MM.1S (cell line): Measurements from ENCODE around the gene LRRC10.

ENCODE experiments used
- DNase-seq: peaks from one replicate; pipeline ENCODE4 v3.0.0-alpha.2; 2015
- H2AFZ ChIP-seq: fragments of 300-600 bp; sonication (generic); 2 replicates; pipeline ENCODE4 v1.6.0; 2016; ENCODE audit warnings: antibody characterized with exemption, low read length
- H3F3A ChIP-seq: fragments of 300-600 bp; sonication (generic); 2 replicates; pipeline ENCODE4 v1.6.1; 2016; ENCODE audit warnings: mild to moderate bottlenecking, antibody characterized with exemption, low read length, moderate library complexity, mixed read lengths; ENCODE audit not compliant: insufficient read depth
- H3K27ac ChIP-seq: fragments of 300-600 bp; sonication (generic); 2 replicates; pipeline ENCODE4 v1.5.1; 2016; ENCODE audit warnings: mild to moderate bottlenecking, low read length
- H3K27me3 ChIP-seq: fragments of 300-600 bp; sonication (generic); replicated peaks from 2 replicates; pipeline ENCODE4 v1.6.0; 2016; ENCODE audit warnings: low read length; ENCODE audit not compliant: insufficient read depth
- H3K36me3 ChIP-seq: fragments of 300-600 bp; sonication (generic); replicated peaks from 2 replicates; pipeline ENCODE4 v1.6.1; 2016; ENCODE audit warnings: mild to moderate bottlenecking, low read length, mixed read lengths; ENCODE audit not compliant: insufficient read depth
- H3K4me1 ChIP-seq: fragments of 300-600 bp; sonication (generic); 2 replicates; pipeline ENCODE4 v1.6.1; 2016; ENCODE audit warnings: low read length, mixed read lengths
- H3K4me2 ChIP-seq: fragments of 300-600 bp; sonication (generic); 2 replicates; pipeline ENCODE4 v1.6.0; 2016; ENCODE audit warnings: low read depth, low read length
- H3K4me3 ChIP-seq: fragments of 300-600 bp; sonication (generic); 2 replicates; pipeline ENCODE4 v1.5.1; 2016; ENCODE audit warnings: low read length, mixed read lengths
- H3K79me2 ChIP-seq: fragments of 300-600 bp; sonication (generic); 2 replicates; pipeline ENCODE4 v1.6.1; 2016; ENCODE audit warnings: mixed run types, low read length, mixed read lengths
- H3K9ac ChIP-seq: fragments of 300-600 bp; sonication (generic); 2 replicates; pipeline ENCODE4 v1.6.1; 2016; ENCODE audit warnings: low read length, mixed read lengths
- H3K9me2 ChIP-seq: fragments of 300-600 bp; sonication (generic); replicated peaks from 2 replicates; pipeline ENCODE4 v1.6.1; 2016; ENCODE audit warnings: mild to moderate bottlenecking, low read length, mixed read lengths; ENCODE audit not compliant: insufficient read depth
- H3K9me3 ChIP-seq: fragments of 300-600 bp; sonication (generic); replicated peaks from 2 replicates; pipeline ENCODE4 v1.6.1; 2016; ENCODE audit warnings: mild to moderate bottlenecking, low read length, mixed read lengths; ENCODE audit not compliant: insufficient read depth
- H4K20me1 ChIP-seq: fragments of 300-600 bp; sonication (generic); 2 replicates; pipeline ENCODE4 v1.6.1; 2016; ENCODE audit warnings: mild to moderate bottlenecking, low read length, moderate library complexity, mixed read lengths; ENCODE audit not compliant: insufficient read depth
- EZH2 ChIP-seq: fragments of 300-600 bp; sonication (generic); optimal IDR thresholded peaks from 2 replicates; pipeline ENCODE3; 2017; ENCODE audit warnings: low read depth, mild to moderate bottlenecking, antibody characterized with exemption, low read length, mixed read lengths
- EZH2phosphoT487 ChIP-seq: fragments of 300-600 bp; sonication (generic); IDR thresholded peaks from 2 replicates; pipeline ENCODE4 v1.6.1; 2018; ENCODE audit warnings: antibody characterized with exemption, low read length
- TF ChIP-seq, protein P1 (sequence below): fragments of 300-600 bp; sonication (generic); IDR thresholded peaks from 2 replicates; pipeline ENCODE4 v1.5.1; 2016; ENCODE audit warnings: antibody characterized with exemption, low read length, mixed read lengths

LRRC10 gene

DNA sequence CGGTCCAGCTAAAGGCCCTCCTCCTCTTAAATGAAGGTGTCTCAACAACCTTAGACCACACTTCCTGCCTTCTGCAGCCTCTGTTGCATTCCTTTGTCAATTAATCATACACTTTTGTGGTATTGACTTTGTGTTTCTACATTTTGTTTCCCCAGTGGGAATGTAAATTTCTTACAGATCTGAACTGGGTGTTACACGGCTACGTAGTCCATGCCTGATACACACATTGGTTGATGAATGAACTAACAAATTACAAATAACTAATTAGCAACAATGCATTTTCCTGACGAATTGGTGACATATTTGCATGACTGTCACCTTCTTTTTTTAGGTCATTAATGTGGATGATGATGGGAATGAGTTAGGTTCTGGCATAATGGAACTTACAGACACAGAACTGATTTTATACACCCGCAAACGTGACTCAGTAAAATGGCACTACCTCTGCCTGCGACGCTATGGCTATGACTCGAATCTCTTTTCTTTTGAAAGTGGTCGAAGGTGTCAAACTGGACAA lies 40.6 kb downstream of the LRRC10 start:
- Histone ChIP-seq H3F3A (no peaks in the 10 kb centered on the region), H2AFZ (no peak overlapping the region), H4K20me1 (no peaks in the 10 kb centered on the region), H3K9me2 (no peaks in the 10 kb centered on the region), H3K4me2 (no peak overlapping the region), H3K4me3 (no peak overlapping the region), H3K9ac (no peak overlapping the region), H3K79me2 (no peaks in the 10 kb centered on the region), H3K27ac (no peak overlapping the region), H3K4me1 (no peaks in the 10 kb centered on the region), H3K36me3 (peaks cover 6% of the 10 kb centered on the region; the same call in 1 of the 2 replicates), H3K27me3 (no peaks in the 10 kb centered on the region), H3K9me3 (no peaks in the 10 kb centered on the region)
- DNase-seq = no peak
- TF ChIP-seq, protein P1, sequence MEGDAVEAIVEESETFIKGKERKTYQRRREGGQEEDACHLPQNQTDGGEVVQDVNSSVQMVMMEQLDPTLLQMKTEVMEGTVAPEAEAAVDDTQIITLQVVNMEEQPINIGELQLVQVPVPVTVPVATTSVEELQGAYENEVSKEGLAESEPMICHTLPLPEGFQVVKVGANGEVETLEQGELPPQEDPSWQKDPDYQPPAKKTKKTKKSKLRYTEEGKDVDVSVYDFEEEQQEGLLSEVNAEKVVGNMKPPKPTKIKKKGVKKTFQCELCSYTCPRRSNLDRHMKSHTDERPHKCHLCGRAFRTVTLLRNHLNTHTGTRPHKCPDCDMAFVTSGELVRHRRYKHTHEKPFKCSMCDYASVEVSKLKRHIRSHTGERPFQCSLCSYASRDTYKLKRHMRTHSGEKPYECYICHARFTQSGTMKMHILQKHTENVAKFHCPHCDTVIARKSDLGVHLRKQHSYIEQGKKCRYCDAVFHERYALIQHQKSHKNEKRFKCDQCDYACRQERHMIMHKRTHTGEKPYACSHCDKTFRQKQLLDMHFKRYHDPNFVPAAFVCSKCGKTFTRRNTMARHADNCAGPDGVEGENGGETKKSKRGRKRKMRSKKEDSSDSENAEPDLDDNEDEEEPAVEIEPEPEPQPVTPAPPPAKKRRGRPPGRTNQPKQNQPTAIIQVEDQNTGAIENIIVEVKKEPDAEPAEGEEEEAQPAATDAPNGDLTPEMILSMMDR = no peak
- TF ChIP-seq EZH2phosphoT487 = no peak
- TF ChIP-seq EZH2 = no peak

DNA sequence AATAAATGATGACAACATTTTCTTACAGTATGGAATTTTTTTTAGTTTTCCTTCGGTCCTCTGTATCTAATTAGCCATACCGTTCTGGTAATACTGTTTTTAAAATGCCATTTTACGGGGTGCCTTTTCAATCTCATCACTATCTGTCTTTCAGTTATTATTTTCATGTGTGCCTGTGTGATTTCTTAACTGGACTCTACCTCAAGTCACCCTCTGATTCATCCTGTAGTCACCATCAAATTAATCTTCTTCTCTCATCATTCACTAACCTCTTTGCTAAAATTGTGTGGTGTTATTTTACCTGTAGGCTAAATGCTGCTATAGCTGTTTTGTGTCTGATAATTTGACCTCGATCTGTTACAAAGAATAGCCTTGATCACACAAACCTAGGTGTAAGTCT lies 41.5 kb downstream of the LRRC10 start:
- DNase-seq = no peak
- H3K4me1 ChIP-seq = no peaks in the 10 kb centered on the region
- no peak overlapping the region for H3K27ac ChIP-seq
- no peak overlapping the region for H3K4me2 ChIP-seq
- TF ChIP-seq EZH2phosphoT487 (no peak), EZH2 (no peak)
- TF ChIP-seq, protein P1 = no peak
- H3K27me3 ChIP-seq = no peaks in the 10 kb centered on the region
- peaks cover 6% of the 10 kb centered on the region; the same call in 1 of the 2 replicates for H3K36me3 ChIP-seq
- H3K4me3 ChIP-seq = no peak overlapping the region
- H3K9ac ChIP-seq = no peak overlapping the region
- H4K20me1 ChIP-seq = no peaks in the 10 kb centered on the region
- no peaks in the 10 kb centered on the region for H3K9me3 ChIP-seq
- H3K79me2 ChIP-seq = no peaks in the 10 kb centered on the region
- no peaks in the 10 kb centered on the region for H3F3A ChIP-seq
- no peak overlapping the region for H2AFZ ChIP-seq
- no peaks in the 10 kb centered on the region for H3K9me2 ChIP-seq

DNA sequence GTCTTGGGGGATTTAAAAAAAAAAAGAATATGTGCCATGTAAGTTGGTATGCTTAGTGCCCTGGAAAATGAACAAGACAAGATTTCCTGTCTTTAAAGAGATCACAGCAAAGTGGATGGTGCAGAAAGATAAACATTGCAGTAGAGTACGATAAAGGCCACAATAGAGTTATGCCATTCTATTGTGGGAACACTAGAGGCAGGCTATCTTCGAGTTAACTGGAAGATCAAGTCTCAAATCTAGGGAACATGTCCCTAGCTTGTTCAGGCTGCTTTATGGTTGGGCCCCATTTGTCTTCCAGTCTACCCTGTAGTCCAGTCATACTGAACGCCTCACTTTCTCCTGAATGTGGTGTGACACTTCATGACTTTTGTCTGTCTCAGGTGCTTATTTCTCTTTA lies 44.1 kb downstream of the LRRC10 start:
- Histone ChIP-seq H2AFZ (no peak overlapping the region), H3K9me2 (no peaks in the 10 kb centered on the region), H3K36me3 (no peaks in the 10 kb centered on the region), H3K27ac (no peak overlapping the region), H3K79me2 (no peaks in the 10 kb centered on the region), H3K9ac (no peak overlapping the region), H3F3A (no peaks in the 10 kb centered on the region), H4K20me1 (no peaks in the 10 kb centered on the region), H3K4me1 (no peaks in the 10 kb centered on the region), H3K4me2 (no peak overlapping the region), H3K27me3 (no peaks in the 10 kb centered on the region), H3K4me3 (no peak overlapping the region), H3K9me3 (no peaks in the 10 kb centered on the region)
- no peak for DNase-seq
- TF ChIP-seq EZH2phosphoT487 = no peak
- TF ChIP-seq, protein P1 = no peak
